T-cell (primary cell): ENCODE measurements around the gene ACKR2. TPM values are rescaled to one million over a fixed set of nuclear protein-coding genes. Genes with fewer than 3 reads are reported as not detected.

Source experiments
- ATAC-seq, 4 experiments: fragments of 200-7000 bp in 3 of 4; fragments of 150-1000 bp in 1 of 4; cut with Tn5 transposase; replicated peaks in 1 of 4; 1 replicate in 3 of 4; 2 replicates in 1 of 4; pipeline ENCODE4 v1.10.0; 2021; ENCODE audit warnings: moderate library complexity in 3 of 4, mild to moderate bottlenecking in 2 of 4, moderate number of reproducible peaks in 1 of 4
- CTCF ChIA-PET, 2 donors: fragments of 300-600 bp; sonication (Branson Sonifier 250); formaldehyde crosslinking; loops; one replicate each; lab custom pipeline; 2022; ENCODE audit warnings: antibody characterized with exemption in 2 of 2; lab: Charles Lee
- POLR2A ChIA-PET, 2 donors: fragments of 300-600 bp; sonication (Branson Sonifier 250); formaldehyde crosslinking; loops; one replicate each; lab custom pipeline; 2022; ENCODE audit warnings: antibody characterized with exemption in 2 of 2; lab: Charles Lee
- DNase-seq, 35 experiments: peaks; one replicate each; pipeline versions ENCODE4 v3.0.0 to v3.0.0-alpha.2; 2013 to 2023
- H3K27ac ChIP-seq: one replicate; pipeline ENCODE4 v1.5.1; 2013; ENCODE audit warnings: low read length
- H3K27me3 ChIP-seq, 2 experiments: replicated peaks in 1 of 2; 1 replicate in 1 of 2; 2 replicates in 1 of 2; pipeline versions ENCODE4 v1.6.1 to v1.7.0; 2013; ENCODE audit warnings: low read length in 1 of 2, mixed read lengths in 1 of 2; ENCODE audit not compliant: control insufficient read depth in 2 of 2, insufficient read depth in 2 of 2; ENCODE audit errors: extremely low read depth in 1 of 2
- H3K36me3 ChIP-seq, 2 donors: 1 replicate in 1 of 2; 2 replicates in 1 of 2; pipeline versions ENCODE4 v1.6.1 to v1.7.0; 2013; ENCODE audit warnings: low read length in 1 of 2; ENCODE audit not compliant: control insufficient read depth in 2 of 2, insufficient read depth in 1 of 2; ENCODE audit errors: extremely low read depth in 1 of 2
- H3K4me1 ChIP-seq, 2 experiments: 1 replicate in 1 of 2; 2 replicates in 1 of 2; pipeline versions ENCODE4 v1.6.1 to v1.7.0; 2013; ENCODE audit warnings: low read length in 2 of 2, mixed read lengths in 1 of 2; ENCODE audit not compliant: insufficient read depth in 2 of 2, control insufficient read depth in 1 of 2; ENCODE audit errors: extremely low read depth in 1 of 2
- H3K4me3 ChIP-seq, 2 donors: 1 replicate in 1 of 2; 2 replicates in 1 of 2; pipeline versions ENCODE4 v1.5.1 to v1.7.0; 2013; ENCODE audit warnings: mild to moderate bottlenecking in 2 of 2, low read length in 1 of 2, moderate library complexity in 1 of 2; ENCODE audit not compliant: control insufficient read depth in 1 of 2; ENCODE audit errors: extremely low read depth in 1 of 2
- H3K9me3 ChIP-seq: 2 replicates; pipeline ENCODE4 v1.7.0; 2013
- H3K27ac Mint-ChIP-seq, 2 donors: one replicate each; pipeline ENCODE4 v1.8.0; 2020 to 2021; ENCODE audit warnings: mild to moderate bottlenecking in 2 of 2, mixed read lengths in 2 of 2
- H3K27me3 Mint-ChIP-seq, 2 donors: one replicate each; pipeline ENCODE4 v1.8.0; 2021 to 2022; ENCODE audit warnings: mixed read lengths in 2 of 2
- H3K36me3 Mint-ChIP-seq: one replicate; pipeline ENCODE4 v1.8.0; 2021; ENCODE audit warnings: mixed read lengths
- H3K4me1 Mint-ChIP-seq, 3 donors: one replicate each; pipeline ENCODE4 v1.8.0; 2020 to 2022; ENCODE audit warnings: mixed read lengths in 3 of 3, mild to moderate bottlenecking in 1 of 3
- H3K4me3 Mint-ChIP-seq, 3 donors: one replicate each; pipeline ENCODE4 v1.8.0; 2020 to 2022; ENCODE audit warnings: mild to moderate bottlenecking in 3 of 3, mixed read lengths in 3 of 3, moderate library complexity in 3 of 3
- H3K9me3 Mint-ChIP-seq, 3 donors: one replicate each; pipeline ENCODE4 v1.8.0; 2020 to 2022; ENCODE audit warnings: mixed read lengths in 3 of 3
- WGBS: methylation state at CpG from one replicate; pipeline ENCODE4 v1.1.5; 2013; ENCODE audit warnings: missing lambda C conversion rate; ENCODE audit not compliant: insufficient coverage; 5-methylcytosine and 5-hydroxymethylcytosine counted together
- total RNA-seq, 35 experiments: library from RNA in 6 of 35; stranded (reverse) in 6 of 35; fragments of 120-200 nt in 1 of 35; gene quantifications; one replicate each; pipeline versions ENCODE4 v1.2.1 to v1.2.4 and lab custom pipeline; 2013 to 2026

ACKR2 gene
- total RNA-seq, 5 donors from 2014 or later (not counting 1 experiment from before 2014, with no cell fraction given) = 0.20 to 1.2 (median 0.80) TPM; not detected in 1

DNA sequence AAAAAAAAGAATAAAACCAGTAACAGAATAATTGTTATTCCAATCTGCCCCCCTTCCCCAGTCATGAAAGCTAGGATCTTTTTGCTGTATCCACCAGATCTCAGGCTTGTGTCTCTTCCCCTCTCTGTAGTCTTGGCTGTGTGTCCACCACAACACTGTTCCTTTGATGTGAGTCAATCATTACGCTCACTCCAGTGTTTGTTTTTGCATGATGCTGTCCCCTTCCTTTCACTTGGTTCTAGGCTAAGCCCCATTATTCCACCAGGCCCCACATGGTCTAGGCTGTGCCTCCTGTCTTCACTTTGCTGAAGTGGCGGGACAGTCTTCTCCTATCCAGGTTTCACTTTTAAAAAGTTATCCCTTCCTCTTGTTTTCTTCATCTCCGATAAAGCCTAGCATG lies 13.6 kb downstream of the ACKR2 start:
- Mint-ChIP-seq H3K4me3 (no peak overlapping the region), H3K27ac (no peak overlapping the region), H3K9me3 (no peaks in the 10 kb centered on the region), H3K36me3 (no peaks in the 10 kb centered on the region), H3K4me1 (no peaks in the 10 kb centered on the region), H3K27me3 (peaks cover 6 to 17% of the 10 kb centered on the region in 2 donors)
- WGBS = 100% methylated on average over 2 of the region's 3 CpGs
- CTCF ChIA-PET = no interaction called here
- Histone ChIP-seq H3K36me3 (no peaks in the 10 kb centered on the region), H3K27me3 (peaks cover 0 to 4% of the 10 kb centered on the region in 2 experiments), H3K27ac (no peak overlapping the region), H3K4me1 (no peaks in the 10 kb centered on the region), H3K9me3 (no peaks in the 10 kb centered on the region), H3K4me3 (no peak overlapping the region)
- no peak for DNase-seq
- POLR2A ChIA-PET = interaction anchor here in 1 of 2 donors (0.6 kb wide), 2 partner anchors 131 to 799 kb away, joined by 4 to 6 read pairs; no protein-coding TSS in a partner anchor
- ATAC-seq = no peak

DNA sequence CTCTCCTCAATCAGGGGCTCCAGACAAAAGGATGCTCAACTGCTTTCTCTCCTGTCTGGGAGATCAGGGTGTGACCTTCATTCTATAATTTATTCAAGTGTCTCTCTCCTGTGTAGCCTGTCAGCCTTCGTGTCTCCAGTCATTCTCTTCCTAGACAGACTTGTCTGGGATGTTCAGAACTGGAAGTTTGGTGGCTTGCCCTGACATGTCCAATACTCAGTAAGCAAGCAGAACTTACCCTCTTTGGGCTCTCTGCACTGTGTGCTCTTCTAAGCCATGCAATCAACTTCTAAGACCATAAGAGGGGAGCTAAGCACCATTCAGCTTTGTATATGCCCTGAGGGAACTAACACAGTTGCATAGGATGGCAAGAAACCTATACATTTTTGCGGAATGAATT lies 14.1 kb downstream of the ACKR2 start:
- 80% methylated on average over 1 of the region's 2 CpGs for WGBS
- no peak for ATAC-seq

GRCh38 chr3:42826141-42826540 lies 16.9 kb downstream of the ACKR2 start:
- H3K9me3 Mint-ChIP-seq = no peaks in the 10 kb centered on the region
- Histone ChIP-seq H3K27ac (no peak overlapping the region), H3K27me3 (peaks cover 0 to under 1% of the 10 kb centered on the region in 2 experiments), H3K4me1 (no peaks in the 10 kb centered on the region), H3K36me3 (no peaks in the 10 kb centered on the region), H3K9me3 (no peaks in the 10 kb centered on the region), H3K4me3 (no peak overlapping the region)
- ChIA-PET CTCF (no interaction called here), POLR2A (no interaction called here)
- H3K4me1 Mint-ChIP-seq = peaks cover 3 to 5% (median 3%) of the 10 kb centered on the region in 3 donors
- no peak for ATAC-seq
- no peak overlapping the region for H3K4me3 Mint-ChIP-seq
- H3K27ac Mint-ChIP-seq = no peak overlapping the region
- H3K36me3 Mint-ChIP-seq = no peaks in the 10 kb centered on the region
- no peak for DNase-seq
- H3K27me3 Mint-ChIP-seq = peaks cover 7 to 29% of the 10 kb centered on the region in 2 donors

More for the DNA sequence above, 14.1 kb downstream of the ACKR2 start:
- H3K27me3 ChIP-seq = peaks cover 0 to 4% of the 10 kb centered on the region in 2 experiments
- H3K4me3 ChIP-seq = no peak overlapping the region
- no peaks in the 10 kb centered on the region for H3K4me1 ChIP-seq
- POLR2A ChIA-PET = no interaction called here
- Mint-ChIP-seq H3K27ac (no peak overlapping the region), H3K36me3 (no peaks in the 10 kb centered on the region), H3K9me3 (no peaks in the 10 kb centered on the region), H3K4me3 (no peak overlapping the region), H3K27me3 (peaks cover 7 to 22% of the 10 kb centered on the region in 2 donors), H3K4me1 (no peaks in the 10 kb centered on the region)
- H3K36me3 ChIP-seq = no peaks in the 10 kb centered on the region
- H3K27ac ChIP-seq = no peak overlapping the region
- no peaks in the 10 kb centered on the region for H3K9me3 ChIP-seq
- DNase-seq = no peak
- CTCF ChIA-PET = no interaction called here

DNA sequence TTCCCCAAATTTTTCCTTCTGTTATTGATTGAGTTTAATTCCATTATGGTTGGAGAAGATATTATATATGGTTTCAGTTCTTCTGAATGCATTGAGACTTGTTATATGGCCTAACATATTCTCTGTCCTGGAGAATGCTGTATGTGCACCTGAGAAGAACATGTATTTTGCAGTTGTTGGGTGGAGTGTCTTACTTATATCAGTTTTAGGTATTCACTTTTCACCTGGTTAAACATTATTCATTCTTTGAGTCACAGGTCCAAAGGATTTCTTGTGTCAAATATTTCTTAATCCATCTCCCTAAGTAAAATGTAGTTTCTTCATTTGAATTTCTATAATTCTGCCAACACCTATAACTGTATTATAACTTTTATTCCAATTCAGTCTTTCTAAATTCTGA lies 17.8 kb downstream of the ACKR2 start:
- ATAC-seq (no peak), DNase-seq (no peak)
- ChIA-PET POLR2A (no interaction called here), CTCF (no interaction called here)
- Mint-ChIP-seq H3K4me3 (no peak overlapping the region), H3K4me1 (peaks cover 6 to 13% (median 9%) of the 10 kb centered on the region in 3 donors), H3K27ac (no peak overlapping the region), H3K9me3 (no peaks in the 10 kb centered on the region), H3K36me3 (no peaks in the 10 kb centered on the region), H3K27me3 (peaks cover 7 to 29% of the 10 kb centered on the region in 2 donors)
- Histone ChIP-seq H3K27me3 (no peaks in the 10 kb centered on the region), H3K9me3 (no peaks in the 10 kb centered on the region), H3K36me3 (no peaks in the 10 kb centered on the region), H3K4me1 (no peaks in the 10 kb centered on the region), H3K4me3 (no peak overlapping the region), H3K27ac (no peak overlapping the region)

DNA sequence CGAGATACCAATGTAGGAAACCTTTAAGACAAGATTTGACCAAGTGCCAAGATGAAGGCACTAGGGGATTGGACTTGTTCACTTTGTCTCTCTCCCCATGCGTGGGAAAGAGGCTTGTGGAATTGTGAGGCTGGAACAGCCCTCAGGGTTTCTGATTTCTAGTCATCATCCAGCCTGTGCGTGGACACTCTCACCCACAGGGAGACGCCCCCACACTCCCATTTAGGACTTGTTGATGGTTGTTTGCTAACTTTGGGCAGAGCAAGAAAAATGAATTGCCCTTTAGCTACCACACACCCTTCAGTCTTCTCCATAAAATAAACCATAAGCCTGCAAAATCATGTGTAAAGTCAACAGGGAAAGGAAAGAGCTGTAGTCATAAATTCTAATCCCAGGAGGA lies 18.4 kb downstream of the ACKR2 start:
- no peak overlapping the region for H3K27ac Mint-ChIP-seq
- H3K36me3 Mint-ChIP-seq = no peaks in the 10 kb centered on the region
- no peak overlapping the region for H3K4me3 Mint-ChIP-seq
- H3K4me3 ChIP-seq = no peak overlapping the region
- WGBS = 100% methylated on average over 1 of the region's 4 CpGs
- H3K27me3 Mint-ChIP-seq = peaks cover 7 to 29% of the 10 kb centered on the region in 2 donors
- peaks cover 6 to 13% (median 9%) of the 10 kb centered on the region in 3 donors for H3K4me1 Mint-ChIP-seq
- ChIA-PET POLR2A (no interaction called here), CTCF (no interaction called here)
- H3K4me1 ChIP-seq = no peaks in the 10 kb centered on the region
- no peak overlapping the region for H3K27ac ChIP-seq
- no peaks in the 10 kb centered on the region for H3K36me3 ChIP-seq
- H3K9me3 Mint-ChIP-seq = no peaks in the 10 kb centered on the region
- DNase-seq (no peak), ATAC-seq (no peak)
- H3K9me3 ChIP-seq = no peaks in the 10 kb centered on the region
- no peaks in the 10 kb centered on the region for H3K27me3 ChIP-seq

- POLR2A ChIA-PET = no interaction called here
- no peak overlapping the region for H3K27ac ChIP-seq
- Mint-ChIP-seq H3K36me3 (no peaks in the 10 kb centered on the region), H3K4me1 (peaks cover 6 to 13% (median 9%) of the 10 kb centered on the region in 3 donors), H3K27me3 (peaks cover 7 to 30% of the 10 kb centered on the region in 2 donors), H3K9me3 (no peaks in the 10 kb centered on the region), H3K27ac (no peak overlapping the region), H3K4me3 (no peak overlapping the region)
- H3K4me1 ChIP-seq = no peaks in the 10 kb centered on the region
- CTCF ChIA-PET = interaction anchor here in 1 of 2 donors (0.5 to 0.9 kb wide), 2 partner anchors 52 to 1831 kb away, joined by 3 to 4 read pairs; no protein-coding TSS in a partner anchor
- no peaks in the 10 kb centered on the region for H3K36me3 ChIP-seq
- ATAC-seq (no peak), DNase-seq (no peak)
- H3K4me3 ChIP-seq = no peak overlapping the region
- no peaks in the 10 kb centered on the region for H3K27me3 ChIP-seq
- H3K9me3 ChIP-seq = no peaks in the 10 kb centered on the region
- 100% methylated on average over 1 of the region's 5 CpGs for WGBS
Observed at GRCh38 chr3:42829083-42829627, 19.9 kb downstream of the ACKR2 start.
